ENCODE data around the gene CLCN4.

CLCN4 gene

DNA sequence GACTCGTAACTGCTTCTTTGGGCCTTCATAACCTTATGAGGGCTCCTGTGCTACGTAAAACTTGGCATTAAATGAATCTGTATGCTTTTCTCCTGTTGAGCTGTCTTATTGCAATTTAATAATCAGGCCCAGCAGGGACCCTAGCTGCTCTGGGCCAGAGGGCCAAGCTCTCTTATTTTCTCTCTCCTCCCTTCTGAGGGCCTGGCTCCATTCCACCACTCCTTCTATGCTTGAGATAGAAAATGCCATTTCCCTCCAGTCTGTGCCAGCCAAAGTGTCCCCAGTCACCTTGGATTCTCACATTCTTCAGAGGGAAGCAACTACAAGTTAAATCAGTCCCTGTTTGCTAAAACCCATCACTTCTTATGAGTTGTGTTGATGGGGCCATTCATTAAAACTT is 90.1 kb downstream of the CLCN4 start:
- no peak for DNase-seq

DNA sequence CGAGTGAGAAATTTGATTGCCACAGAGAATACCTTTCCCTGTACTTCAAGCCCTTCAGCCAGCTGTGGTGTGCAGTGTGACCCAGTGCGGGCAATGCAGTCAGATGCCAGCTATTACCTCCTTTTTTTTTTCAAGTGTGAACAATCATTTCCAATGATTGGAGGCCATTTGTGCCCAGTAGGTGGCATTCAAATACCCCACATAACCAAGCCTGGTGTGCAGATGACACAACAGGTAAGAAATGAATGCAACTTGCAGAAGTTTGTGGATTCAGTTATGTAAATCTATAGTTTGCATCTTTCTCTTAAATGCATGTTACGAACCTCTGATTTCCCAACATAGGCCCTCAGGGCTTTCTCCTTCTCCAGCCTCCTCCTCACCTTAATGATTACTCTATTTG is 98.0 kb downstream of the CLCN4 start:
- no peak for DNase-seq

- DNase-seq, result no peak
Observed at GRCh38 chrX:10259716-10260115, 102.9 kb downstream of the CLCN4 start.

GRCh38 chrX:10265775-10266174 is 109.0 kb downstream of the CLCN4 start:
- no peak for DNase-seq

DNA sequence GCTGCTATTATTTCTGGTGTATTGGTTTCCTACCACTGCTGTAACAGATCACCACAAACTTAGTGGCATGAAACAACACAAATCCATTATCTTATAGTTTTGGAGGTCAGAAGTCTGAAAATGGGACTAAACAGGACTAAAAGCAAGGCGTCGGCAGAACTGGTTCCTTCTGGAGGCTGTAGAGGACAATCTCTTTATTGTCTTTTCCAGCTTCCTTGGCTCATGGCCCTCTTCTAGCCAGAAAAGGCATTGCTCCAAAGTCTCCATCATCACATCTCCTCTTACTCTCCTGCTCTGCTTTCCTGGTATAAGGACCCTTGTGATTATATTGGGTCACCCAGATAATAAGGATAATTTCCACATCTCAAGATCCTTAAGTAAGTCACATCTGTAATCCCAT is 121.9 kb downstream of the CLCN4 start:
- no peak for DNase-seq

DNA sequence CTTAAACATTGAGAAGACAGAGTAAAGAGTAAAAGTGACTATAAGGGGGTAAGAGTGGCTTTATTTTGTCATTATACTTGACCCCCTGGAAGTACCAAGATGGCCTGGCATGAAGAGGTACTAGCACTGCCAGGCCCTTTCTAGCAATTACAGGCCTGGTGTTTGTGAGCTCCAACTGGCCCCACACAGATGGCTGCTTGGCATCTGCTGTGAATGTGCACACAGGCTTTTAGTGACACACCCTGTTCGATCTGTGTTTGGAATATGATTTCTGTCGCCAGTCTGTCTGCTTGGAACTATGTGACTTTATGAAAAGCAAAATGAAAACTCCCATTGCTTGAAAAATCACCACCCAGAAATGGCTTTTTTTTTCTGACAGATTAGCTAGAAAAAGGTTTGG is 123.3 kb downstream of the CLCN4 start:
- DNase-seq, result no peak

DNA sequence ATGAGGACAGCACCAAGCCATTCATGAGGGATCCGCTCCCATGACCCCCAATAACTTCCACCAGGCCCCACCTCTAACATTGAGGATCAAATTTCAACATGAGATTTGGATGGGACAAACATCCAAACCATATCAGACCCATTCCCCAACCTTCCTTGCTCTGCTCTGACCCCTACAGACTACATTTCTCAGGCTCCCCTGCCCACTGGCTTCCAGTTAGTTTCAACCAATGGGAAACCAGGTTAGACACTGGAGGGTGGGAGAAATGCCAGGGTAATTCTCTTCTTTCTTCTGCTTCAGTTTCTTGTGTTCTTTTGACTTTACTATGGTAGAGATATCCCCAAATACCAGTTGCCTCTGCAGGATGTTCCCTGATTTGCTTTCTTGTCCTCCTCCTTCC is 125.7 kb downstream of the CLCN4 start:
- DNase-seq, result no peak

DNA sequence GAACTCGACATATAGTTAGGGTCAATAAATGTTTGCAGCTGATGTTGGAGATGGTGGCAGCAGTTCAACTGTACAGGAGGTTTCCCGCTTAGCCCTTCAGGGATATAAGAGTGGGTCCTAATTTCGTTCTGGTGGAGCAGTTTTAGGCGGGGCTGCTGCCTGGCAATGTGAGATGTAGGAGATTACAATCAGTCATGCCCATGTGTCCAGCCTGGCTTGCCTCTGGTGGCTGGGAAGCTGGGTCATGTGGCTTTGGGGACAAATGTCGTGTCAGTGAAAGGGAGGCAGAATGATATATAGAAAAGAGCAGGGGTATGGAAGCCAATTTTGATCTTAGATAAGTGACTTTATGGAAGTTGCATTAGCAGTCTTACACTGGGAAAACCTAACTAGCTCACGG is 129.4 kb downstream of the CLCN4 start:
- no peak for DNase-seq
